ENCODE data around the gene LHFPL2. TPM values are rescaled to one million over a fixed set of nuclear protein-coding genes. Genes with fewer than 3 reads are reported as not detected.

LHFPL2 gene
- total RNA-seq, 1 donor from 2014 or later = 40.6 TPM

GRCh38 chr5:78594021-78594420 lies 54.6 kb downstream of the LHFPL2 start:
- DNase-seq (no peak), ATAC-seq (no peak)
- no peaks in the 10 kb centered on the region for H3K36me3 ChIP-seq
- TF ChIP-seq CTCF (IDR thresholded peaks at IDR 0.05) = no peak
- H3K27ac ChIP-seq = no peak overlapping the region
- no peaks in the 10 kb centered on the region for H3K27me3 ChIP-seq (ENCODE audit: low read depth)
- H3K9me3 ChIP-seq = no peaks in the 10 kb centered on the region
- H3K4me3 ChIP-seq = no peak overlapping the region
- peaks cover 32% of the 10 kb centered on the region for H3K4me1 ChIP-seq
- intact Hi-C loops (cut with DNase I) = no loop called here

DNA sequence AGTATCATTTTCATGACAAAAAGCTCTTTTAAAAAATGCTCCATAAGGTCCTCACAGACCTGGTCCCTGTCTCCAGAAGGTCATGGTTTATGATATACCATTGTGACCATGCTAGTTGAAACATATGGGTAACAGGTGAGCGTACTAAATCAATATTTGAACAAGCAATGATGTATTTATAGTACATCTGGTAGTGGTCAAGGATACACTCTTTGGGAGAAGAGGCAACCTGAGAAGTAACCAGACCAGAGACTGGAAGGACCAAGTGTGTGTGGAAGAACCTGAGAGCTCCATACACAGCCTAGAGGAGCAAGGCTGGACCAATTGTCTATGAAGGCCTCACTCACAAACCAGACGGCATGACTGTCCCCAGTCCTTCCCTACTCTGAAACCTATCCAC lies 55.1 kb downstream of the LHFPL2 start:
- ATAC-seq = no peak
- peaks cover 36% of the 10 kb centered on the region for H3K4me1 ChIP-seq
- H3K36me3 ChIP-seq = no peaks in the 10 kb centered on the region
- H3K9me3 ChIP-seq = no peaks in the 10 kb centered on the region
- TF ChIP-seq CTCF (IDR thresholded peaks at IDR 0.05) = no peak
- H3K27ac ChIP-seq = no peak overlapping the region
- intact Hi-C loops (cut with DNase I) = no loop called here
- no peaks in the 10 kb centered on the region for H3K27me3 ChIP-seq (ENCODE audit: low read depth)
- no peak for DNase-seq
- no peak overlapping the region for H3K4me3 ChIP-seq

DNA sequence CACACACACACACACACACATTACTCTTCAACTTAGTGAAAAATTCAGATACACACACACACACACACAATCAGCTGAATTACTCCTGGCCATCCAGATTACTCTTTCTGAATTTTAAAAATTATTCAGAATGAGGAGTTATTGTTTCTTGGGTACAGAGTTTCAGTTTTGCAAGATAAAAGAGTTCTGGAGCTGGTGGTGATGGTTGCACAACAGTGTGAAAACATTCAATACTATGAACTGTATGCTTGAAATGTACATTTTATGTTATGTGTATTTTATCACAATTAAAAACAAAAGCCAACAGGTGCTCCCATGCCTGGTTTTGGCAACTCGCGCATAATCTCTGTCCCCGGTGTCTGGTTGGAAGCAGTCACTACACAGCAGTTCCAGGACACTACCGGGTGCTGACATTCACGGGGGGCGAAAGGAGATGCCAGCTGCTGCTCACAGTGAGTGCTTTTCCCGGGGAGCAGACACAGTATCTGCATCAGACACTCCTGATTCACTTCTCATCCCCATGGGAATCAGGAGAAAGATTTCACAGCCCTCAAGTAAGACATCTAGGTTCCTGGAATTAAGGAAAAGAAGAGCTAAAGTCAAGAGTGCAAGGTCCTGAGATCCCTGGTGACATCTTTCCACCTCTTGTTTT lies 55.7 kb downstream of the LHFPL2 start:
- ATAC-seq (no peak), DNase-seq (no peak)
- H3K4me3 ChIP-seq = no peak overlapping the region
- no peaks in the 10 kb centered on the region for H3K36me3 ChIP-seq
- H3K9me3 ChIP-seq = no peaks in the 10 kb centered on the region
- no peak overlapping the region for H3K27ac ChIP-seq
- TF ChIP-seq CTCF (IDR thresholded peaks at IDR 0.05) = no peak
- no peaks in the 10 kb centered on the region for H3K27me3 ChIP-seq (ENCODE audit: low read depth)
- H3K4me1 ChIP-seq = peaks cover 38% of the 10 kb centered on the region
- intact Hi-C loops (cut with DNase I) = no loop called here

DNA sequence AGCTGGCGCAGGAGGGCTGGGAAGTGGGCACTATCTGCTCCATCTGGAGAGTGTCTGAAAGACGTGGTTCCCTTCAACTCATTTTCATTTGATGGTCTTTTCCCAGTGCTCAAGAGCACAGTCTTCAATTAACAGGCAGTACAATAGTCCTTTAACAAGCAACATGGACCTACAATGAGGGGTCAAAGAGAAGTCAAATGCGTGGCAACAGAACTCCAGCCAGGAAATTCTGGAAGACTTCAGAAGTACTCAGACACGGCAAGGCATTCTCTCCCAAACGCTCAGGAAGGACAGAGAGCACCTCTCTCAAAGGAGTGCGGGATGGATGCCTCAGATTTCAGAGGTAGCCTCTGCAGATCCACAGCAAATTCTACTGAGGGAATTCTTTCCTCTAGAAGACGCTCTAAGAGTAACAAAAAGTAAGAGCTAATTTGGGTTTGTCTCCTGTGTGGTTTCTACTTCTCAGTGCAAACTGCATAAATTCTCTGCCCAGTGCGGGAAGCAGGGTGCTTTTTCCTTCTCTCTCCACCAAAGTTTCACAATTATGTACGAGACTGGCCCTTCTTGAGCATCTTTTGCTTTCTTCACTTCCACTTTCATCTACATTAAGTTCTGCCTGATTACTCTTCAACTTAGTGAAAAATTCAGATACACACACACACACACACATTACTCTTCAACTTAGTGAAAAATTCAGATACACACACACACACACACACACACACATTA lies 56.4 kb downstream of the LHFPL2 start:
- H3K4me3 ChIP-seq = no peak overlapping the region
- ATAC-seq (no peak), DNase-seq (no peak)
- no peaks in the 10 kb centered on the region for H3K27me3 ChIP-seq (ENCODE audit: low read depth)
- H3K9me3 ChIP-seq = no peaks in the 10 kb centered on the region
- peaks cover 38% of the 10 kb centered on the region for H3K4me1 ChIP-seq
- no peaks in the 10 kb centered on the region for H3K36me3 ChIP-seq
- no peak overlapping the region for H3K27ac ChIP-seq
- intact Hi-C loops (cut with DNase I) = no loop called here
- TF ChIP-seq CTCF (IDR thresholded peaks at IDR 0.05) = no peak

- ATAC-seq (no peak), DNase-seq (no peak)
- no peak for TF ChIP-seq CTCF (IDR thresholded peaks at IDR 0.05)
- intact Hi-C loops (cut with DNase I) = no loop called here
- Histone ChIP-seq H3K27me3 (ENCODE audit: low read depth) (no peaks in the 10 kb centered on the region), H3K9me3 (no peaks in the 10 kb centered on the region), H3K27ac (no peak overlapping the region), H3K4me1 (peaks cover 38% of the 10 kb centered on the region), H3K4me3 (no peak overlapping the region), H3K36me3 (no peaks in the 10 kb centered on the region)
These were observed 57.4 kb downstream of the LHFPL2 start for GRCh38 chr5:78591138-78591612.
